ENCODE measurements around the gene ENDOG.
"Not testable (repeated sequence)": the region's sequence is repeated elsewhere in the genome, so short reads cannot be mapped to it uniquely, and the experiment has no call there.

ENDOG gene

DNA sequence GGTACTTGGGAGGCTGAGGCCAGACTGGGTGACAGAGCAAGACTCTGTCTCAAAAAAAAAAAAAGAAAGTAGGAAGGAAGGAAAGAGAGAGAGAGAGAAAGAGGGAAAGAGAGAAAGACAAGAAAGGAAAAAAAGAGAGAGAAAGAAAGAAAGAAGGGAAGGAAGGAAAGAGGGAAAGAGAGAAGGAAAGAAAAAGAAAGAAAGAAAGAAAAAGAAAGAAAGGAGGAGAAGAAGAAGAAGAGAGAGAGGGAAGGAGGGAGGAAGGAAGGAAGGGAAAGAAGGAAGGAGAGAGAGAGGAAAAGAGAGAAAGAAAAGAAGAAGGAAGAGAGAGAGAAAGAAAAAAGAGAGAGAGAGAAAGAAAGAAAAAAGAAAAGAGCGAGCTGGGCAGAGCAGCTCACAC is 43.5 kb upstream of the ENDOG start:
- no peak for DNase-seq (ENCODE audit: low read depth, low spot score)
- TF ChIP-seq SUZ12 (IDR thresholded peaks at IDR 0.05; ENCODE audit: extremely low read depth, insufficient read depth, insufficient read length): no peak
- no peak for TF ChIP-seq YY1 (IDR thresholded peaks at IDR 0.05; ENCODE audit: insufficient read depth, insufficient read length)
- TF ChIP-seq ZNF274 (IDR thresholded peaks at IDR 0.05; ENCODE audit: low read depth, low read length): no peak
- Histone ChIP-seq H3K36me3 (ENCODE audit: insufficient read depth, insufficient read length, low read length) (peaks cover under 1% of the 10 kb centered on the region), H3K9me3 (ENCODE audit: insufficient read depth, low read length) (peaks cover 7% of the 10 kb centered on the region; the same call in 1 of the 2 replicates), H3K27me3 (ENCODE audit: insufficient read depth, insufficient read length) (no peaks in the 10 kb centered on the region), H3K4me3 (ENCODE audit: insufficient read length, low read depth) (no peak overlapping the region), H3K9ac (ENCODE audit: insufficient read length, low read depth) (no peak overlapping the region), H3K4me1 (ENCODE audit: insufficient read depth, insufficient read length) (peaks cover 2% of the 10 kb centered on the region)

DNA sequence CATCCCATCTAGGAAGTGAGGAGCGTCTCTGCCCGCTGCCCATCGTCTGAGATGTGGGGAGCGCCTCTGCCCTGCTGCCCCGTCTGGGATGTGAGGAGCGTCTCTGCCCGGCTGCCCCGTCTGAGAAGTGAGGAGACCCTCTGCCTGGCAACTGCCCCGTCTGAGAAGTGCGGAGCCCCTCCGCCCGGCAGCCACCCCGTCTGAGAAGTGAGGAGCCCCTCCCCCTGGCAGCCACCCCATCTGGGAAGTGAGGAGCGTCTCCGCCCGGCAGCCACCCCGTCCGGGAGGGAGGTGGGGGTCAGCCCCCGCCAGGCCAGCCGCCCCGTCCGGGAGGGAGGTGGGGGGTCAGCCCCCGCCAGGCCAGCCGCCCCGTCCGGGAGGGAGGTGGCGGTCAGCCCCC is 38.2 kb upstream of the ENDOG start:
- not testable (repeated sequence) for DNase-seq (ENCODE audit: low read depth, low spot score); H3K27me3 ChIP-seq (ENCODE audit: insufficient read depth, insufficient read length); H3K4me1 ChIP-seq (ENCODE audit: insufficient read depth, insufficient read length); H3K36me3 ChIP-seq (ENCODE audit: insufficient read depth, insufficient read length, low read length); H3K4me3 ChIP-seq (ENCODE audit: insufficient read length, low read depth); H3K9ac ChIP-seq (ENCODE audit: insufficient read length, low read depth)
- H3K9me3 ChIP-seq (ENCODE audit: insufficient read depth, low read length): peaks cover 25% of the 10 kb centered on the region

DNA sequence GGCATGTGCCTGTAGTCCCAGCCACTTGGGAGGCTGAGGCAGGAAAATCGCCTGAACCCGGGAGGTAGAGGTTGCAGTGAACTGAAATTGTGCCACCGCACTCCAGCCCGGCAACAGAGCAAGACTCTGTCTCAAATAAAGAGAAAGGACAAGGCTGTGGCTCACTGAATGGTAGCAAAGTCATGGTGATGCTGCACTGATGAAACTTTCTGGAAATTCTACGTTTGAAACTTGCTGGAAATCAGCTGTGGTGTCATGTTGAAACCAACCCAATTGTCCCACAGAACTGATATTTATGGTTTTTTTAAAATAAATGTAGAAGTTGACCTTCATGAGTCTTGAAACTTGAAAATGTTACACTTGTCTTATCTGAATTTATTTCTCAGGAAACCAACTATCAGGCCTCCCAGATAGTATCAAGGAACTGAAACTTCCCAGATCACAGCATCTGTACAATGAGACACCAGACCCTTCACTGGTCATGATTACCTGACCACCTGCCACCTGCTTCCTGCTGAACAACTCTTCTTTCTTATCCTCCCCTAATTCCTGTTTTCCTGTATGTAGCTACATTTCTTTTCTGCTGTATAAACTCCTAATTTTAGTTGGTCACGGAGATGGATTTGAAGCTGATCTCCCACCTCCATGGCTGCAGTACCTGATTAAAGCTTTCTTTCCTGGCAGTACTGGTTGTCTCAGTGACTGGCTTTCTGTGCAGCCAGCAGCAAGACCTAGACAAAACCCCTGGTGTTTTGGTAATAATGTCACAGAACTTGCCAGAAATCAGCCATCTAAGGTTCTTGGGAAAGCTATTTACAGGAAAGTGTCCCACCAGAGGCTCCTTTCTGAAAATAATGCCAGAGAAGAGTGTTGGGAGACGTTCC is 36.9 kb upstream of the ENDOG start:
- TF ChIP-seq SUZ12 (IDR thresholded peaks at IDR 0.05; ENCODE audit: extremely low read depth, insufficient read depth, insufficient read length) (no peak), YY1 (IDR thresholded peaks at IDR 0.05; ENCODE audit: insufficient read depth, insufficient read length) (no peak), ZNF274 (IDR thresholded peaks at IDR 0.05; ENCODE audit: low read depth, low read length) (no peak)
- DNase-seq (ENCODE audit: low read depth, low spot score): no peak
- H3K9ac ChIP-seq (ENCODE audit: insufficient read length, low read depth): no peak overlapping the region
- H3K27me3 ChIP-seq (ENCODE audit: insufficient read depth, insufficient read length): no peaks in the 10 kb centered on the region
- no peaks in the 10 kb centered on the region for H3K36me3 ChIP-seq (ENCODE audit: insufficient read depth, insufficient read length, low read length)
- no peaks in the 10 kb centered on the region for H3K4me1 ChIP-seq (ENCODE audit: insufficient read depth, insufficient read length)
- no peak overlapping the region for H3K4me3 ChIP-seq (ENCODE audit: insufficient read length, low read depth)
- H3K9me3 ChIP-seq (ENCODE audit: insufficient read depth, low read length): peaks cover 18% of the 10 kb centered on the region

GRCh38 chr9:128782669-128783068 is 35.6 kb upstream of the ENDOG start:
- Histone ChIP-seq H3K9ac (ENCODE audit: insufficient read length, low read depth) (no peak overlapping the region), H3K36me3 (ENCODE audit: insufficient read depth, insufficient read length, low read length) (no peaks in the 10 kb centered on the region), H3K4me3 (ENCODE audit: insufficient read length, low read depth) (no peak overlapping the region), H3K27me3 (ENCODE audit: insufficient read depth, insufficient read length) (no peaks in the 10 kb centered on the region), H3K4me1 (ENCODE audit: insufficient read depth, insufficient read length) (no peaks in the 10 kb centered on the region), H3K9me3 (ENCODE audit: insufficient read depth, low read length) (peaks cover 18% of the 10 kb centered on the region)
- no peak for TF ChIP-seq SUZ12 (IDR thresholded peaks at IDR 0.05; ENCODE audit: extremely low read depth, insufficient read depth, insufficient read length)
- TF ChIP-seq YY1 (IDR thresholded peaks at IDR 0.05; ENCODE audit: insufficient read depth, insufficient read length): no peak
- TF ChIP-seq ZNF274 (IDR thresholded peaks at IDR 0.05; ENCODE audit: low read depth, low read length): no peak
- no peak for DNase-seq (ENCODE audit: low read depth, low spot score)

DNA sequence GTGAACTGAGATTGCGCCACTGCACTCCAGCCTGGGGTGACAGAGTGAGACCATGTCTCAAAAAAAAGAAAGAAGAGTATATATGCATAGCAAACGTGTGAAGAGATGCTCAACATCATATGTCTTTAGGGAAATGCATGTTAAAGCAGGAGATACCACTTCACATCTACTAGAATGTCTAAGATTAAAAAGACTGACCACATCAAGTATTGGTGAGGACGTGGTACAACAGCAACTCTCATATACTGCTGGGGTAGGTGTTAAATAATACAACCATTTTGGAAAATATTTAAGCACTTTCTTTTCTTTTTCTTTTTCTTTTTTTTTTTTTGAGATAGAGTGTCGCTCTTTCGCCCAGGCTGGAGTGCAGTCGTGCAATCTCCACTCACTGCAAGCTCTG is 32.9 kb upstream of the ENDOG start:
- H3K27me3 ChIP-seq (ENCODE audit: insufficient read depth, insufficient read length): no peaks in the 10 kb centered on the region
- DNase-seq (ENCODE audit: low read depth, low spot score): no peak
- peaks cover 18% of the 10 kb centered on the region for H3K9me3 ChIP-seq (ENCODE audit: insufficient read depth, low read length)
- H3K4me1 ChIP-seq (ENCODE audit: insufficient read depth, insufficient read length): no peaks in the 10 kb centered on the region
- H3K36me3 ChIP-seq (ENCODE audit: insufficient read depth, insufficient read length, low read length): peaks cover 13% of the 10 kb centered on the region
- no peak overlapping the region for H3K4me3 ChIP-seq (ENCODE audit: insufficient read length, low read depth)
- no peak overlapping the region for H3K9ac ChIP-seq (ENCODE audit: insufficient read length, low read depth)
- TF ChIP-seq YY1 (IDR thresholded peaks at IDR 0.05; ENCODE audit: insufficient read depth, insufficient read length): no peak
- TF ChIP-seq ZNF274 (IDR thresholded peaks at IDR 0.05; ENCODE audit: low read depth, low read length): no peak
- TF ChIP-seq SUZ12 (IDR thresholded peaks at IDR 0.05; ENCODE audit: extremely low read depth, insufficient read depth, insufficient read length): no peak

GRCh38 chr9:128786681-128787601 is 31.4 kb upstream of the ENDOG start, which contains the start of gene TBC1D13:
TBC1D13 (plus strand) TSS chr9:128787253; CDS start chr9:128787354, 101 bp downstream.
- TF ChIP-seq SUZ12 (IDR thresholded peaks at IDR 0.05; ENCODE audit: extremely low read depth, insufficient read depth, insufficient read length) (no peak), ZNF274 (IDR thresholded peaks at IDR 0.05; ENCODE audit: low read depth, low read length) (no peak), YY1 (IDR thresholded peaks at IDR 0.05; ENCODE audit: insufficient read depth, insufficient read length) (no peak)
- Histone ChIP-seq H3K9ac (ENCODE audit: insufficient read length, low read depth) (peak within 1 kb of the TSS; percentile 96), H3K9me3 (ENCODE audit: insufficient read depth, low read length) (peaks cover 8% of the 10 kb centered on the region), H3K27me3 (ENCODE audit: insufficient read depth, insufficient read length) (no peaks in the 10 kb centered on the region), H3K4me3 (ENCODE audit: insufficient read length, low read depth) (peak within 1 kb of the TSS; percentile 94), H3K4me1 (ENCODE audit: insufficient read depth, insufficient read length) (no peaks in the 10 kb centered on the region), H3K36me3 (ENCODE audit: insufficient read depth, insufficient read length, low read length) (peaks cover 28% of the 10 kb centered on the region)
- peak; percentile 62 for DNase-seq (ENCODE audit: low read depth, low spot score)

GRCh38 chr9:128787659-128788058 is 30.6 kb upstream of the ENDOG start:
- H3K9me3 ChIP-seq (ENCODE audit: insufficient read depth, low read length): 0 out of 2 replicates have a peak, but pooled peaks cover under 1% of the 10 kb centered on the region
- H3K27me3 ChIP-seq (ENCODE audit: insufficient read depth, insufficient read length): no peaks in the 10 kb centered on the region
- peak overlapping the region; percentile 96 for H3K9ac ChIP-seq (ENCODE audit: insufficient read length, low read depth)
- H3K4me3 ChIP-seq (ENCODE audit: insufficient read length, low read depth): peak overlapping the region; percentile 94
- peaks cover 35% of the 10 kb centered on the region for H3K36me3 ChIP-seq (ENCODE audit: insufficient read depth, insufficient read length, low read length)
- H3K4me1 ChIP-seq (ENCODE audit: insufficient read depth, insufficient read length): no peaks in the 10 kb centered on the region
- TF ChIP-seq YY1 (IDR thresholded peaks at IDR 0.05; ENCODE audit: insufficient read depth, insufficient read length): no peak
- no peak for DNase-seq (ENCODE audit: low read depth, low spot score)
